Sigmoid colon (tissue), 7 donors: ENCODE measurements around the gene DYDC2. TPM values are rescaled to one million over a fixed set of nuclear protein-coding genes. Genes with fewer than 3 reads are reported as not detected.

ENCODE experiments used
- DNase-seq: peaks from one replicate; pipeline ENCODE4 v3.0.0-alpha.2; 2019
- H3K27ac ChIP-seq, 4 donors: fragments of 200-600 bp; sonication (generic); one replicate each; pipeline ENCODE4 v1.5.1; 2016 to 2019; ENCODE audit warnings: mild to moderate bottlenecking in 1 of 4
- H3K27me3 ChIP-seq, 3 donors: fragments of 200-600 bp; sonication (generic); one replicate each; pipeline ENCODE4 v1.5.1; 2019; ENCODE audit warnings: mild to moderate bottlenecking in 1 of 3
- H3K36me3 ChIP-seq, 4 donors: fragments of 200-600 bp; sonication (generic); one replicate each; pipeline ENCODE4 v1.5.1; 2016 to 2019
- H3K4me1 ChIP-seq, 4 donors: fragments of 200-600 bp; sonication (generic); one replicate each; pipeline ENCODE4 v1.5.1; 2017 to 2019
- H3K4me3 ChIP-seq, 4 donors: fragments of 200-600 bp; sonication (generic); one replicate each; pipeline ENCODE4 v1.5.1; 2017 to 2019; ENCODE audit warnings: mild to moderate bottlenecking in 2 of 4, moderate library complexity in 1 of 4
- H3K9me3 ChIP-seq, 4 donors: fragments of 200-600 bp in 3 of 4; sonication (generic) in 3 of 4; one replicate each; pipeline versions ENCODE4 v1.5.1 to v1.6.1; 2013 to 2019
- EP300 ChIP-seq, 4 donors: sonication (generic); formaldehyde crosslinking; IDR thresholded peaks; one replicate each; pipeline ENCODE4 v1.6.1; 2017; ENCODE audit warnings: antibody characterized with exemption in 4 of 4
- POLR2A ChIP-seq, 2 donors: fragments of 450-650 bp; IDR thresholded peaks; one replicate each; pipeline ENCODE4 v1.6.1; 2016; ENCODE audit warnings: antibody characterized with exemption in 2 of 2, mild to moderate bottlenecking in 2 of 2, moderate library complexity in 2 of 2
- POLR2AphosphoS5 ChIP-seq, 4 donors: sonication (generic); formaldehyde crosslinking; IDR thresholded peaks; one replicate each; pipeline ENCODE4 v1.6.1; 2017; ENCODE audit warnings: antibody characterized with exemption in 4 of 4
- WGBS, 2 donors: extraction: QIAGEN DNeasy Blood & Tissue Kit; methylation state at CpG; one replicate each; pipeline ENCODE4 v1.1.7; 2013; 5-methylcytosine and 5-hydroxymethylcytosine counted together
- intact Hi-C: fragments of 100-400 bp; cut with DNase I; formaldehyde crosslinking; loops from one replicate; pipeline ENCODE4 v1.15.1; 2023
- polyA plus RNA-seq, 3 donors: library from polyadenylated mRNA; stranded (reverse); fragments of 200-250 nt; gene quantifications; one replicate each; pipeline ENCODE4 v1.2.3, GENCODE V29; 2013
- total RNA-seq, 4 donors: library from RNA; depleted of rRNA; stranded (reverse); fragments of >200 nt; gene quantifications; one replicate each; pipeline ENCODE4 v1.1.0, GENCODE V29; 2016
- TF ChIP-seq, protein P1 (sequence below), 4 experiments: fragments of 450-650 bp in 3 of 4; fragments of 200-600 bp in 1 of 4; IDR thresholded peaks; one replicate each; pipeline ENCODE4 v1.5.1; 2016 to 2019; ENCODE audit warnings: antibody characterized with exemption in 4 of 4, mild to moderate bottlenecking in 3 of 4, moderate library complexity in 2 of 4
- donor health status: healthy with polysubstance abuse.
- donor health status: Bipolar disorder and iron deficiency.
- donor health status: healthy.

Gene DYDC2, protein sequence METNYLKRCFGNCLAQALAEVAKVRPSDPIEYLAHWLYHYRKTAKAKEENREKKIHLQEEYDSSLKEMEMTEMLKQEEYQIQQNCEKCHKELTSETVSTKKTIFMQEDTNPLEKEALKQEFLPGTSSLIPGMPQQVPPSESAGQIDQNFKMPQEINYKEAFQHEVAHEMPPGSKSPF
- total RNA-seq: not detected
- under 1 TPM in 1 of 3 donors, not detected in 2; 0.41 TPM for polyA plus RNA-seq

GRCh38 chr10:80356563-80356988, at the start of gene DYDC2, which contains the start of gene DYDC1:
Gene DYDC2, plus strand, starts transcription at chr10:80356781. Its CDS starts 5,663 bp downstream, at chr10:80362444.
Gene DYDC1, minus strand, starts transcription at chr10:80356755. Its CDS starts 4,154 bp downstream, at chr10:80352601.
- H3K4me3 ChIP-seq: peak within 1 kb of the TSS; percentile 8 to 49 (median 34)
- WGBS, 2 donors: 2 to 3% methylated on average over 43 of the region's 43 CpGs
- intact Hi-C loops: no loop called here
- H3K27me3 ChIP-seq: peaks cover 0 to 38% (median 19%) of the 10 kb centered on the region in 3 donors
- TF ChIP-seq POLR2AphosphoS5 (IDR thresholded peaks at IDR 0.05): no peak
- TF ChIP-seq EP300 (IDR thresholded peaks at IDR 0.05): no peak
- no peak for TF ChIP-seq POLR2A (IDR thresholded peaks at IDR 0.05)
- TF ChIP-seq, protein P1, sequence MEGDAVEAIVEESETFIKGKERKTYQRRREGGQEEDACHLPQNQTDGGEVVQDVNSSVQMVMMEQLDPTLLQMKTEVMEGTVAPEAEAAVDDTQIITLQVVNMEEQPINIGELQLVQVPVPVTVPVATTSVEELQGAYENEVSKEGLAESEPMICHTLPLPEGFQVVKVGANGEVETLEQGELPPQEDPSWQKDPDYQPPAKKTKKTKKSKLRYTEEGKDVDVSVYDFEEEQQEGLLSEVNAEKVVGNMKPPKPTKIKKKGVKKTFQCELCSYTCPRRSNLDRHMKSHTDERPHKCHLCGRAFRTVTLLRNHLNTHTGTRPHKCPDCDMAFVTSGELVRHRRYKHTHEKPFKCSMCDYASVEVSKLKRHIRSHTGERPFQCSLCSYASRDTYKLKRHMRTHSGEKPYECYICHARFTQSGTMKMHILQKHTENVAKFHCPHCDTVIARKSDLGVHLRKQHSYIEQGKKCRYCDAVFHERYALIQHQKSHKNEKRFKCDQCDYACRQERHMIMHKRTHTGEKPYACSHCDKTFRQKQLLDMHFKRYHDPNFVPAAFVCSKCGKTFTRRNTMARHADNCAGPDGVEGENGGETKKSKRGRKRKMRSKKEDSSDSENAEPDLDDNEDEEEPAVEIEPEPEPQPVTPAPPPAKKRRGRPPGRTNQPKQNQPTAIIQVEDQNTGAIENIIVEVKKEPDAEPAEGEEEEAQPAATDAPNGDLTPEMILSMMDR (IDR thresholded peaks at IDR 0.05): no peak
- H3K9me3 ChIP-seq: no peaks in the 10 kb centered on the region
- no peaks in the 10 kb centered on the region for H3K36me3 ChIP-seq
- peak; percentile 65 for DNase-seq
- H3K27ac ChIP-seq: no peak within 1 kb of the TSS
- peaks cover 0 to 15% (median 13%) of the 10 kb centered on the region in 4 donors for H3K4me1 ChIP-seq

- TF ChIP-seq POLR2AphosphoS5 (IDR thresholded peaks at IDR 0.05) (no peak), POLR2A (IDR thresholded peaks at IDR 0.05) (no peak), EP300 (IDR thresholded peaks at IDR 0.05) (no peak)
- TF ChIP-seq, protein P1 (IDR thresholded peaks at IDR 0.05): no peak
- WGBS, 2 donors: 77 to 94% methylated on average over 5 of the region's 5 CpGs
- H3K36me3 ChIP-seq: no peaks in the 10 kb centered on the region
- no peaks in the 10 kb centered on the region for H3K9me3 ChIP-seq
- DNase-seq: no peak
- intact Hi-C loops: no loop called here
- H3K4me1 ChIP-seq: no peaks in the 10 kb centered on the region
- H3K27ac ChIP-seq: no peak overlapping the region
- no peaks in the 10 kb centered on the region for H3K27me3 ChIP-seq
- H3K4me3 ChIP-seq: no peak overlapping the region
These were observed 43.1 kb upstream of the DYDC2 start for GRCh38 chr10:80313523-80313922.

GRCh38 chr10:80315391-80315790, 41.2 kb upstream of the DYDC2 start:
- no peak for DNase-seq
- Histone ChIP-seq H3K27ac (no peak overlapping the region), H3K27me3 (no peaks in the 10 kb centered on the region), H3K4me1 (no peaks in the 10 kb centered on the region), H3K4me3 (no peak overlapping the region), H3K9me3 (no peaks in the 10 kb centered on the region), H3K36me3 (no peaks in the 10 kb centered on the region)
- TF ChIP-seq POLR2AphosphoS5 (IDR thresholded peaks at IDR 0.05) (no peak), EP300 (IDR thresholded peaks at IDR 0.05) (no peak), POLR2A (IDR thresholded peaks at IDR 0.05) (no peak)
- TF ChIP-seq, protein P1 (IDR thresholded peaks at IDR 0.05): no peak
- intact Hi-C loops: no loop called here
- WGBS, 2 donors: 91 to 96% methylated on average over 21 of the region's 21 CpGs

DNA sequence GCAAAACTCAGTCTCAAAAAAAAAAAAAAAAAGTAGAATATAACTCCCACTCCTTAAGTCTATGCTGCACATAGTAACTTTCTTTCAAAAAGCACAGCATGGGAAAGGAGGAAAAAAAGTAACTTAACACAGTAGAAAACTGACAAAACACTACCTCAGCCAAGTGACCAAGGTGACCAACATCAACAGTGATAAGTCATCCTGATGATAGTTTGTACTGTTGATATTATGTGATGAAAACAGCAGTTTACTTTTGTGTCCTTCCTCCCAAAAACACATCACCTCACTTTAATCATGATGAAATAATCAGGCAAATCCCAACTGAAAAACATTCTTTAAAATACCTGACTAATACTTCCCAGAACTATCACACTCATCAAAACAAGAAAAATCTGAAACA, 37.8 kb upstream of the DYDC2 start:
- Histone ChIP-seq H3K4me3 (no peak overlapping the region), H3K27ac (no peak overlapping the region), H3K9me3 (no peaks in the 10 kb centered on the region), H3K36me3 (no peaks in the 10 kb centered on the region), H3K4me1 (no peaks in the 10 kb centered on the region), H3K27me3 (no peaks in the 10 kb centered on the region)
- TF ChIP-seq, protein P1 (IDR thresholded peaks at IDR 0.05): no peak
- TF ChIP-seq POLR2A (IDR thresholded peaks at IDR 0.05): no peak
- no peak for TF ChIP-seq EP300 (IDR thresholded peaks at IDR 0.05)
- TF ChIP-seq POLR2AphosphoS5 (IDR thresholded peaks at IDR 0.05): no peak
- DNase-seq: no peak
- intact Hi-C loops: no loop called here

DNA sequence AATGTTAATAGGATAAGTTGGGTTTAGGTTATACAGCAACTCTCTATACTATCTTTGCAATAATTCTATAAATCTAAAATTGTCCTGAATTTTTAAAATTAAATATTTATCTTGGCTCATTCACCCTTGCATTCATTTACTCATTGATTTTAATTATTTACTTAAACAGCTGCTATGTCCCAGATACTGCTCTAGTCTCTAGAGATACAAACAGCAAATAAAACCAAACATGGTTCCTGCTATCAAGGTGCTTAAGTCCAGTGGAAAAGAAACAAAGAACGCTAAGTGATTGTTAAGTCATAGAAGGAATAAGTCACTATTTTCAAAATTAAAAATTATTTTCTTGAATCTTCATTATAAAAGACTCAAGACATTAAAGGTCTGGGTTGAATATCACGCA, 37.3 kb upstream of the DYDC2 start:
- Histone ChIP-seq H3K36me3 (no peaks in the 10 kb centered on the region), H3K27me3 (no peaks in the 10 kb centered on the region), H3K27ac (no peak overlapping the region), H3K9me3 (no peaks in the 10 kb centered on the region), H3K4me1 (no peaks in the 10 kb centered on the region), H3K4me3 (no peak overlapping the region)
- DNase-seq: no peak
- TF ChIP-seq POLR2AphosphoS5 (IDR thresholded peaks at IDR 0.05) (no peak), EP300 (IDR thresholded peaks at IDR 0.05) (no peak), POLR2A (IDR thresholded peaks at IDR 0.05) (no peak)
- TF ChIP-seq, protein P1 (IDR thresholded peaks at IDR 0.05): no peak
- intact Hi-C loops: no loop called here
- 73 to 87% methylated on average over 2 of the region's 2 CpGs for WGBS, 2 donors
